Fibroblast of mammary gland (primary cell): Measurements from ENCODE around the gene ING5.

ENCODE experiments used
- DNase-seq: peaks from one replicate; pipeline ENCODE4 v3.0.0-alpha.2; 2010; ENCODE audit warnings: low read depth
- H3K4me3 ChIP-seq: 2 replicates; pipeline ENCODE4 v1.5.1; 2011; ENCODE audit warnings: low read depth, mild to moderate bottlenecking, low read length, moderate library complexity; ENCODE audit not compliant: control insufficient read depth
- TF ChIP-seq, protein P1 (sequence below): conservative IDR thresholded peaks from 2 replicates; pipeline ENCODE4 v1.5.1; 2011; ENCODE audit warnings: low read depth, low read length, inconsistent platforms; ENCODE audit not compliant: control insufficient read depth, insufficient read depth

Gene ING5

DNA sequence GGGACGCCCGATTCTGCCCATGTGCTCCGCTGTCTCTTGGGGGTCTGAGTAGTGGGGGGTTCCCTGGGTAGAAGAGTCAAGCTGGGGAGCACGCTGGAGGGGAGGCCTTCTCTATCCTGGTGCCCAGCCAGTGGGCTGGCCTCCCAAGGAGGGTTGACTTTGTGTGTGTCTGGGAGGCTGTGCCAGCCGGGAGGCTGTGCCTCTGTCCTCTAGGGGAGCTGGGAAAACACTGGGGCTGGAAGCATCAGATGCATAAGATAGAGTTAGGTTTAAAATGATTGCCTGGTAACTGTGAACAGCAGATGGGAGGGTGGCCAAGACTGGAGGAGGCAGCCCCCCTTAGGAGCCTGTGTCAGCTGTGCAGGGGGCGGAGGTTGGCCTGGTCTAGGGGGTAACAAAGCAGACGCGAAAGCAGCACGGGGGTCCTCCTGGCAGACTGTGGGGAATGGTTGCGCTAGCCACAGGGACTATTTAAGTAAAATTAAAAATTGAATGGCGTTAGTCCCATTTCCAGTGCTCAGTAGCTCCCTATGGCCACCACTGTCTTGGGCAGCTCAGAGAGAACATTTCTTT lies 1.3 kb downstream of the ING5 start:
- peak overlapping the region; percentile 76 for H3K4me3 ChIP-seq
- DNase-seq: peak; percentile 22
- TF ChIP-seq, protein P1, sequence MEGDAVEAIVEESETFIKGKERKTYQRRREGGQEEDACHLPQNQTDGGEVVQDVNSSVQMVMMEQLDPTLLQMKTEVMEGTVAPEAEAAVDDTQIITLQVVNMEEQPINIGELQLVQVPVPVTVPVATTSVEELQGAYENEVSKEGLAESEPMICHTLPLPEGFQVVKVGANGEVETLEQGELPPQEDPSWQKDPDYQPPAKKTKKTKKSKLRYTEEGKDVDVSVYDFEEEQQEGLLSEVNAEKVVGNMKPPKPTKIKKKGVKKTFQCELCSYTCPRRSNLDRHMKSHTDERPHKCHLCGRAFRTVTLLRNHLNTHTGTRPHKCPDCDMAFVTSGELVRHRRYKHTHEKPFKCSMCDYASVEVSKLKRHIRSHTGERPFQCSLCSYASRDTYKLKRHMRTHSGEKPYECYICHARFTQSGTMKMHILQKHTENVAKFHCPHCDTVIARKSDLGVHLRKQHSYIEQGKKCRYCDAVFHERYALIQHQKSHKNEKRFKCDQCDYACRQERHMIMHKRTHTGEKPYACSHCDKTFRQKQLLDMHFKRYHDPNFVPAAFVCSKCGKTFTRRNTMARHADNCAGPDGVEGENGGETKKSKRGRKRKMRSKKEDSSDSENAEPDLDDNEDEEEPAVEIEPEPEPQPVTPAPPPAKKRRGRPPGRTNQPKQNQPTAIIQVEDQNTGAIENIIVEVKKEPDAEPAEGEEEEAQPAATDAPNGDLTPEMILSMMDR: no peak

DNA sequence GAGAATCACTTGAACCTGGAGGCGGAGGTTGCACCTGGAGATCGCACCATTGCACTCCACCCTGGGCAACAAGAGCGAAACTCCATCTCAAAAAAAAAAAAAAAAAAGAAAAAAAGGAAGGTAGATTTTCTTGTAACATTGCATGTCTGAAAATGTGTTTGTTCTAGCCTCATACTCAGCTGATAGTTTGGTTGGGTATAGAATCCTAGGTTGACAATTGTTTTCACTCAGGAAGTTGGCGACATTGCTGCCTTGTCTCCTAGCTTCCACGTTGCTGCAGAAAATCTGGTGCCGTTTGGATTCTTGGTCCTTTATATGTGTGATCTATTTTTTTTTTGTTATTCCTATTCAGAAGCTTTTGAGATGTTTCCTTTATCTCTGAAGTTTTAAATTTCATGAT lies 4.7 kb downstream of the ING5 start:
- DNase-seq: no peak
- TF ChIP-seq, protein P1: no peak
- no peak overlapping the region for H3K4me3 ChIP-seq

DNA sequence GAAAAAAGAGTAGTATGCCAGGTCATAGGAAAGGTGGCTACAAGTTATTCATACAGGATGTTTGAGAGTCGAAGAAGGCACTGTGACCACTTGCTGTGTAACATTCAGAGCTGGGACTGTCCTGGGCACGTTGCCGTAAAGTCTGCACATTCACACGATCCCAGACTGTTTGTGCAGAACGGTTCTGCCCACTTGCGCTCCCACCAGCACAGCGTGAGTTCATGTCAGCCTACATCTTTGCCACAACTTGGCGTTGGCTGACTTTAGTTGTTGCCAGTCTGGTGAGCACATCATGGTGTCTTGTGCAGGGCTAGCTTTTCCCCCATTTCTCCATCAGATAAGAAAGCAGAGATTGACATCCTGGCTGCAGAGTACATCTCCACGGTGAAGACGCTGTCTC lies 7.0 kb downstream of the ING5 start:
- TF ChIP-seq, protein P1: no peak
- no peak overlapping the region for H3K4me3 ChIP-seq
- no peak for DNase-seq

DNA sequence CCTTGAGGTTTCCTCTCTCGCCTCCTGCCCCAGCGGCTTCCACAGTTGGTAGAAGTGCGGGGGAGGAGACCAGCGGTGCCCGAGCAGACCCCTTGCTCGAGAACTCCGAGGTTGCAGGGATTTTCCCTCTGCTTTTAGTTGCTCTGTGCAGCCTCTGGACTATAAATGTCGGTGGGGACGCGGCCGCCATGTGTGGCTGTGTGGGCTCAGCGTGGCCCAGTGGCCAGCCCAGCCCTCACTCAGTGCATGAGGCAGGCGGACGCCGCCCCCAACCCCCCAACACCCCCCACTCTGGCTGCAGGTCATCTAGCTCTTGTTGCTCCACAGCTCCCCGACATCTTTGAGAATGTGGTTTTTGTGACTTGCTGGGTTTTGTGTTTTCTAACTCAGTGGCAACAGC lies 17.3 kb downstream of the ING5 start:
- no peak overlapping the region for H3K4me3 ChIP-seq
- no peak for DNase-seq
- TF ChIP-seq, protein P1: no peak

DNA sequence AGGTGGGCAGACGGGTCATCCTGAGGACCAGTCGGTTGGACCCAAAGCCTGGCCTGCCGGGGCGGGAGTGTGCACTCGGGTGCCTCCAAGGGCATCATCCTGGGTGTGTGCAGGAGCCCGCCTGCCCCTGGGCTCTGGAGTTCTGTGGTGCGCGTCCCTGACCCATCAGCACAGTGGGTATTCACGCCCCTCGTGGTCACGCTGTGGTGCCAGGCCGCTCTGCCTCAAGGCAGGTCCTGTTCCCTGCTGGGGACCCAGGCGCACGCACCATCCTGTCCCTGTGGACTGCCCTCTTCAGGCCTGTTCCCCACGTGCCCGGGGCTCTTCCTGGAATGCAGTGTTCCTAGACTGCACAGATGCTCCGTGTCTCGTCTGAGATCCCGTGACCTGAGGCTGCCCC lies 18.3 kb downstream of the ING5 start:
- DNase-seq: no peak
- TF ChIP-seq, protein P1: no peak
- no peak overlapping the region for H3K4me3 ChIP-seq

DNA sequence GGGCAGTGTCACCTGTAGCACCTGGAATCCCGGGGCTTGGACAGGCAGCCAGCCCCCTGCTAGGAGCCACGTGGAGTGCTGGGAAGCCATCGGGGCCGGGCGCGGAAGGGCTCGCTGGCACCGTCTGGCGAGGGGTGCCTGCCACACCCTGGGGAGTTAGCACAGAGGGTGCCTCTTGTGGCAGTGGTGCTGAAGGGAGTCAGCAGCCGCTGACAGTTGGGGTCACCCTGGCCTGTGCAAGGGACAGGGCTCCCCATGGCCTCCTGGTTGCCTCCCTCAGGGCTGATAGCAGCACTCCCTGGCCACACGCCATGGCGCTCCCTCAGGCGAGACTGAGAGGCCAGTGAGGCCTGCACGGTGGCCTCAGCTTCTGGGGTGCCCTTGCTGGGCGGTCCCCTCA lies 18.7 kb downstream of the ING5 start:
- TF ChIP-seq, protein P1: no peak
- no peak for DNase-seq
- H3K4me3 ChIP-seq: no peak overlapping the region

DNA sequence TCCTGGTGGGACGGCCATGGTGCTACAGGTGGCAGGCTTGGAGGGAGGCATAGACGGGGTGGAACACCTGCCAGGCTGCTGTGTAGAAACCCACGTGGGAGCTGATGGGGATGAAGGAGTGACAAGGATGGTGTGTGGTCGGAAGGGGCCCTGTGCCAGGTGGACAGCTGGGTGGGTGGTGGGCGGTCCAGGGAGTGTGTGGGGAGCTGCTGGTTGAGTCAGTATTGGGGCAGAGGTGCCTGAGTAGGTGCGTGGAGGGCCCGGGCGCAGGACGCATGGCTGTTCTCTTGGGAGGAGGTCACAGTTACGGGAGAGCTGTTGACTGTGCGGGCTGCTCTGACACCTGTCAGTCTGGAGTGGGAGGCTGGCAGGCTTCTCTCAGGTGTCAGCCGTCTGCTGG lies 20.0 kb downstream of the ING5 start:
- TF ChIP-seq, protein P1: no peak
- DNase-seq: no peak
- no peak overlapping the region for H3K4me3 ChIP-seq
